Endothelial cell of umbilical vein (primary cell): ENCODE results near the gene ANKRD33B.

Source experiments
- POLR2AphosphoS5 ChIP-seq: IDR thresholded peaks from 2 replicates; pipeline ENCODE4 v1.6.1; 2012; ENCODE audit warnings: low read depth, mild to moderate bottlenecking, control low read depth, low read length, moderate library complexity; ENCODE audit not compliant: insufficient read depth
- TF ChIP-seq, protein P1 (sequence below), 2 donors: IDR thresholded peaks; 1 replicate in 1 of 2; 2 replicates in 1 of 2; pipeline ENCODE4 v1.5.1; 2011; ENCODE audit warnings: low read length in 2 of 2, mild to moderate bottlenecking in 2 of 2, moderate library complexity in 2 of 2, control low read depth in 1 of 2, inconsistent platforms in 1 of 2, low read depth in 1 of 2; ENCODE audit not compliant: insufficient read depth in 1 of 2; ENCODE audit errors: extremely low read depth in 1 of 2

DNA sequence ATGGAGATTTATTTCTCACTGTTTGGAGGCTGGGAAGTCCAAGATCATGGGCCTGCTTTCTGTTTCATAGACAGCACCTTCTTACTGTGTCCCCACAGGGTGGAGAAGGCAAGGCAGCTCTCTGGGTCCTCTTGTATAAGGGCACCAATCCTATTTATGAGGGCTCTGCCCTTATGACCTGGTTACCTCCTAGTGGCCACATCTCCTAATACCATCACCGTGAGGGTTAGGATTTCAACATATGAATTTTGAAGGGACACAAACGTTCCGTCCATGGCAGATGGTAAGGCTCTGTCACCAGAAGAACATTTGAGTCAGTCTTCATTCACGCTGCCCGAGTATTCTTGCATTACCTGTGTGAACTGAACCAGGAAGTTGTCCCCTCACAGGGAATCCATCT is 48.4 kb downstream of the ANKRD33B start:
- TF ChIP-seq POLR2AphosphoS5 = no peak
- TF ChIP-seq, protein P1, sequence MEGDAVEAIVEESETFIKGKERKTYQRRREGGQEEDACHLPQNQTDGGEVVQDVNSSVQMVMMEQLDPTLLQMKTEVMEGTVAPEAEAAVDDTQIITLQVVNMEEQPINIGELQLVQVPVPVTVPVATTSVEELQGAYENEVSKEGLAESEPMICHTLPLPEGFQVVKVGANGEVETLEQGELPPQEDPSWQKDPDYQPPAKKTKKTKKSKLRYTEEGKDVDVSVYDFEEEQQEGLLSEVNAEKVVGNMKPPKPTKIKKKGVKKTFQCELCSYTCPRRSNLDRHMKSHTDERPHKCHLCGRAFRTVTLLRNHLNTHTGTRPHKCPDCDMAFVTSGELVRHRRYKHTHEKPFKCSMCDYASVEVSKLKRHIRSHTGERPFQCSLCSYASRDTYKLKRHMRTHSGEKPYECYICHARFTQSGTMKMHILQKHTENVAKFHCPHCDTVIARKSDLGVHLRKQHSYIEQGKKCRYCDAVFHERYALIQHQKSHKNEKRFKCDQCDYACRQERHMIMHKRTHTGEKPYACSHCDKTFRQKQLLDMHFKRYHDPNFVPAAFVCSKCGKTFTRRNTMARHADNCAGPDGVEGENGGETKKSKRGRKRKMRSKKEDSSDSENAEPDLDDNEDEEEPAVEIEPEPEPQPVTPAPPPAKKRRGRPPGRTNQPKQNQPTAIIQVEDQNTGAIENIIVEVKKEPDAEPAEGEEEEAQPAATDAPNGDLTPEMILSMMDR (IDR thresholded peaks at IDR 0.05; ENCODE audit: extremely low read depth in 1 of 2, insufficient read depth in 1 of 2, low read depth in 1 of 2, low read length in 2 of 2) = no peak
